Stimulated activated naive CD8-positive, alpha-beta T cell treated with anti-CD3 and anti-CD28 coated beads, Interleukin-15, amount 100 ng/mL, for 72 hours (primary cell): ENCODE results near the gene ARMCX4.

Experiments used
- ATAC-seq: fragments of 150-1000 bp; cut with Tn5 transposase; 2 replicates; pipeline ENCODE4 v1.10.0; 2021; ENCODE audit warnings: mild to moderate bottlenecking, moderate library complexity
- DNase-seq, 2 donors: peaks; one replicate each; pipeline ENCODE4 v3.0.0; 2021 to 2022
- H3K27ac Mint-ChIP-seq, 2 donors: one replicate each; pipeline ENCODE4 v1.8.0; 2022; ENCODE audit warnings: mild to moderate bottlenecking in 2 of 2, mixed read lengths in 2 of 2, moderate library complexity in 2 of 2
- H3K27me3 Mint-ChIP-seq: one replicate; pipeline ENCODE4 v1.8.0; 2022; ENCODE audit warnings: mixed read lengths
- H3K4me1 Mint-ChIP-seq: one replicate; pipeline ENCODE4 v1.8.0; 2022; ENCODE audit warnings: mild to moderate bottlenecking, mixed read lengths
- H3K4me3 Mint-ChIP-seq, 2 donors: one replicate each; pipeline ENCODE4 v1.8.0; 2022; ENCODE audit warnings: mild to moderate bottlenecking in 2 of 2, mixed read lengths in 2 of 2, moderate library complexity in 1 of 2
- H3K9me3 Mint-ChIP-seq, 2 donors: one replicate each; pipeline ENCODE4 v1.8.0; 2022; ENCODE audit warnings: mixed read lengths in 2 of 2

ARMCX4 gene

GRCh38 chrX:101507986-101508385, 22.7 kb downstream of the ARMCX4 start:
- no peak for DNase-seq
- ATAC-seq, result no peak
- H3K4me3 Mint-ChIP-seq, result no peak overlapping the region
- no peak overlapping the region for H3K27ac Mint-ChIP-seq
- no peaks in the 10 kb centered on the region for H3K9me3 Mint-ChIP-seq
- no peaks in the 10 kb centered on the region for H3K4me1 Mint-ChIP-seq
- H3K27me3 Mint-ChIP-seq, result no peaks in the 10 kb centered on the region

GRCh38 chrX:101530944-101531343, 45.7 kb downstream of the ARMCX4 start:
- ATAC-seq (no peak), DNase-seq (no peak)
- no peak overlapping the region for H3K4me3 Mint-ChIP-seq
- H3K4me1 Mint-ChIP-seq, result no peaks in the 10 kb centered on the region
- H3K27ac Mint-ChIP-seq, result no peak overlapping the region
- peaks cover 6 to 12% of the 10 kb centered on the region in 2 donors for H3K9me3 Mint-ChIP-seq
- H3K27me3 Mint-ChIP-seq, result no peaks in the 10 kb centered on the region
